Neural cell (in vitro differentiated cells): ENCODE data around the gene FAM193A. TPM values are rescaled to one million over a fixed set of nuclear protein-coding genes. Genes with fewer than 3 reads are reported as not detected.

Source experiments
- H2AFZ ChIP-seq: fragments of 200-600, 300-800 bp; sonication (generic), shearing (Covaris generic); 2 replicates; pipeline ENCODE4 v1.6.0; 2014; ENCODE audit warnings: low read depth, mild to moderate bottlenecking, antibody characterized with exemption, low read length, moderate library complexity
- H3F3A ChIP-seq: fragments of 200-600 bp; shearing (Covaris generic); 2 replicates; pipeline ENCODE4 v1.6.1; 2016; ENCODE audit warnings: mild to moderate bottlenecking, moderate library complexity, mixed read lengths, antibody characterized with exemption, low read length; ENCODE audit not compliant: insufficient read depth, poor library complexity, severe bottlenecking
- H3K27ac ChIP-seq: fragments of 200-600, 300-800 bp; sonication (generic), shearing (Covaris generic); 2 replicates; pipeline ENCODE4 v1.5.1; 2014; ENCODE audit warnings: mild to moderate bottlenecking, low read length, moderate library complexity
- H3K27me3 ChIP-seq: fragments of 300-800, 200-600 bp; sonication (generic), shearing (Covaris generic); 2 replicates; pipeline ENCODE4 v1.6.0; 2014; ENCODE audit warnings: mild to moderate bottlenecking, low read depth, low read length, moderate library complexity; ENCODE audit not compliant: insufficient read depth
- H3K36me3 ChIP-seq: fragments of 300-800, 200-600 bp; sonication (generic), shearing (Covaris generic); 2 replicates; pipeline ENCODE4 v1.5.1; 2014; ENCODE audit warnings: mild to moderate bottlenecking, antibody characterized with exemption, low read length, moderate library complexity; ENCODE audit not compliant: insufficient read depth
- H3K4me2 ChIP-seq: fragments of 300-800, 200-600 bp; sonication (generic), shearing (Covaris generic); 2 replicates; pipeline ENCODE4 v1.6.0; 2014; ENCODE audit warnings: mild to moderate bottlenecking, low read length
- H3K4me3 ChIP-seq: fragments of 300-800, 200-600 bp; sonication (generic), shearing (Covaris generic); 2 replicates; pipeline ENCODE4 v1.5.1; 2014; ENCODE audit warnings: mild to moderate bottlenecking, low read length, moderate library complexity
- H3K79me2 ChIP-seq: fragments of 200-600 bp; shearing (Covaris generic); replicated peaks from 2 replicates; pipeline ENCODE4 v1.6.0; 2014; ENCODE audit warnings: mild to moderate bottlenecking, low read length, moderate library complexity; ENCODE audit not compliant: insufficient read depth
- H3K9ac ChIP-seq: fragments of 300-800, 200-600 bp; sonication (generic), shearing (Covaris generic); 2 replicates; pipeline ENCODE4 v1.6.1; 2016; ENCODE audit warnings: mild to moderate bottlenecking, low read length, mixed read lengths
- H3K9me2 ChIP-seq: fragments of 200-600 bp; shearing (Covaris generic); 2 replicates; pipeline ENCODE4 v1.6.1; 2016; ENCODE audit warnings: mild to moderate bottlenecking, low read length, mixed read lengths; ENCODE audit not compliant: insufficient read depth
- H3K9me3 ChIP-seq: fragments of 200-600, 300-800 bp; sonication (generic), shearing (Covaris generic); 2 replicates; pipeline ENCODE4 v1.6.1; 2016; ENCODE audit warnings: mild to moderate bottlenecking, mixed run types, low read length, moderate library complexity, mixed read lengths
- H4K20me1 ChIP-seq: fragments of 200-600 bp; shearing (Covaris generic); 2 replicates; pipeline ENCODE4 v1.6.1; 2016; ENCODE audit warnings: mild to moderate bottlenecking, mixed run types; ENCODE audit not compliant: insufficient read depth
- CTCF ChIP-seq: fragments of 450-650 bp; IDR thresholded peaks from 2 replicates; pipeline ENCODE4 v1.5.1; 2014; ENCODE audit warnings: antibody characterized with exemption, mild to moderate bottlenecking, moderate library complexity; ENCODE audit not compliant: poor library complexity, severe bottlenecking
- EP300 ChIP-seq: fragments of 450-650 bp; conservative IDR thresholded peaks from 2 replicates; pipeline ENCODE4 v1.6.1; 2014; ENCODE audit warnings: antibody characterized with exemption, mild to moderate bottlenecking, moderate library complexity; ENCODE audit not compliant: poor library complexity, severe bottlenecking
- EZH2 ChIP-seq: fragments of 200-600, 300-800 bp; shearing (Covaris generic), sonication (generic); IDR thresholded peaks from 2 replicates; pipeline ENCODE4 v1.6.1; 2014; ENCODE audit warnings: antibody characterized with exemption, low read length, borderline replicate concordance, mild to moderate bottlenecking; ENCODE audit not compliant: insufficient read depth, poor library complexity, severe bottlenecking
- MXI1 ChIP-seq: fragments of 450-650 bp; conservative IDR thresholded peaks from 2 replicates; pipeline ENCODE4 v1.6.1; 2014; ENCODE audit warnings: antibody characterized with exemption, mild to moderate bottlenecking; ENCODE audit not compliant: poor library complexity, severe bottlenecking
- POLR2AphosphoS5 ChIP-seq: IDR thresholded peaks from 2 replicates; pipeline ENCODE4 v1.6.1; 2012
- RAD21 ChIP-seq: fragments of 450-650 bp; conservative IDR thresholded peaks from 2 replicates; pipeline ENCODE4 v1.6.1; 2014; ENCODE audit warnings: antibody characterized with exemption, mild to moderate bottlenecking, moderate library complexity
- REST ChIP-seq: IDR thresholded peaks from 2 replicates; pipeline ENCODE4 v1.6.1; 2012; ENCODE audit warnings: borderline replicate concordance
- SMC3 ChIP-seq: fragments of 450-650 bp; conservative IDR thresholded peaks from 2 replicates; pipeline ENCODE4 v1.6.1; 2014; ENCODE audit warnings: antibody characterized with exemption, mild to moderate bottlenecking, moderate library complexity; ENCODE audit not compliant: poor library complexity
- TAF1 ChIP-seq: IDR thresholded peaks from 2 replicates; pipeline ENCODE4 v1.6.1; 2012; ENCODE audit warnings: low read depth
- polyA plus RNA-seq: library from polyadenylated mRNA; depleted of rRNA; stranded (reverse); fragments of >200 nt; gene quantifications from 2 replicates; pipeline ENCODE4 v1.2.3, GENCODE V29; 2014

The FAM193A gene
- polyA plus RNA-seq, 1 donor from 2014 or later = 11.6 TPM

- H3K9me3 ChIP-seq = no peaks in the 10 kb centered on the region
- no peak overlapping the region for H2AFZ ChIP-seq
- TF ChIP-seq CTCF (no peak), SMC3 (no peak), MXI1 (no peak), POLR2AphosphoS5 (no peak), EZH2 (no peak), REST (no peak), TAF1 (no peak), RAD21 (no peak), EP300 (no peak)
- H3F3A ChIP-seq = no peaks in the 10 kb centered on the region
- no peak overlapping the region for H3K9ac ChIP-seq
- H3K36me3 ChIP-seq = no peaks in the 10 kb centered on the region
- H3K4me2 ChIP-seq = no peak overlapping the region
- H3K9me2 ChIP-seq = no peaks in the 10 kb centered on the region
- H4K20me1 ChIP-seq = no peaks in the 10 kb centered on the region
- H3K27me3 ChIP-seq = no peaks in the 10 kb centered on the region
- H3K4me3 ChIP-seq = no peak overlapping the region
- no peak overlapping the region for H3K27ac ChIP-seq
- H3K79me2 ChIP-seq = peaks cover 62% of the 10 kb centered on the region
Observed at GRCh38 chr4:2606960-2607506, 70.6 kb downstream of the FAM193A start.

GRCh38 chr4:2607822-2608221 lies 71.4 kb downstream of the FAM193A start:
- no peak for TF ChIP-seq SMC3
- TF ChIP-seq MXI1 = no peak
- TF ChIP-seq TAF1 = no peak
- TF ChIP-seq EZH2 = no peak
- TF ChIP-seq RAD21 = no peak
- TF ChIP-seq CTCF = no peak
- TF ChIP-seq EP300 = no peak
- no peak for TF ChIP-seq REST
- no peak for TF ChIP-seq POLR2AphosphoS5
- Histone ChIP-seq H3K4me3 (no peak overlapping the region), H3K9me3 (no peaks in the 10 kb centered on the region), H3K27me3 (no peaks in the 10 kb centered on the region), H2AFZ (no peak overlapping the region), H3K4me2 (no peak overlapping the region), H4K20me1 (no peaks in the 10 kb centered on the region), H3K36me3 (no peaks in the 10 kb centered on the region), H3K79me2 (peaks cover 58% of the 10 kb centered on the region), H3K9ac (no peak overlapping the region), H3K9me2 (no peaks in the 10 kb centered on the region), H3F3A (no peaks in the 10 kb centered on the region), H3K27ac (no peak overlapping the region)
